ENCODE results near the gene ADAMTS8.

ADAMTS8 gene

DNA sequence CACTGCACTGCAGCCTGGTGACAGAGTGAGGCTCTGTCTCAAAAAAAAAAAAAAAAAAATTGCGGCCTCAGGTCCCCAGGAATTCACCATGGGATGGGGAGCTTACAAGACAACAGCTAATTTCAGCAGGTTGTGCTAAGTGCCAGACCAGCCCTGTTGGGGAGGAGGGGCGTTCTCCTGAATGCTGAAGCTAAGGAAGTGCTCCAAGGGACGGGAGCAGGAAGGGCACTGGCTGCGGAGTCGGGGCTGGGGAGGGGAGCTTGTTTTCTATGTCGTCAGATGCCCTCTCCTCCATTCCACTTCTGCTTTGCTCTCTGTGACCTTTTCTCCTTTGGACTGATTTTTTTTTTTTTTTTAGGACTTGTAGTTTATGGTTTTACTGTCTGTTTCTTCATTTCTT is 24.5 kb upstream of the ADAMTS8 start:
- no peak for DNase-seq (ENCODE audit: low read depth)
- TF ChIP-seq CTCF (IDR thresholded peaks at IDR 0.05; ENCODE audit: insufficient read depth, low read depth, low read length, missing control alignments) = no peak
- no peak overlapping the region for H3K4me3 ChIP-seq (ENCODE audit: low read depth, low read length)

DNA sequence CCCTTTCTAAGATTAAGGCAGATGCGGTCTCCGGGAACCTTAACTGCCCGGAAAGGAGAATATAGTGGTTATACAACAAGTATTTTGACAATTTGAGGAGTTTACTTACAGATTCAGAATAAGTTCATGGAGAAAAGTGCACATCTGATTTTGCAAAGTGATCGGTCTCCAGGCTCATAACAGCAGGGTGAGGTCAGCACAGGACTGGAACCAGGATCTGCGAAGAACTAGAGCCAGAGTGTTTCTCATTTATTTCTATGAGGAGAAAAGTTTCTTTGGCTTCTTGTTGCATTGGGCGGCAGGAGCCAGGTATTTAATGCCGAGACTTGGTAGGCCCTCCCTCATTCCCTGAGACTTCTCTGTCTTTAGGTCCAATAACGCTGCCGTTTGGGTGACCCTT is 23.8 kb upstream of the ADAMTS8 start:
- no peak for TF ChIP-seq CTCF (IDR thresholded peaks at IDR 0.05; ENCODE audit: insufficient read depth, low read depth, low read length, missing control alignments)
- no peak overlapping the region for H3K4me3 ChIP-seq (ENCODE audit: low read depth, low read length)

DNA sequence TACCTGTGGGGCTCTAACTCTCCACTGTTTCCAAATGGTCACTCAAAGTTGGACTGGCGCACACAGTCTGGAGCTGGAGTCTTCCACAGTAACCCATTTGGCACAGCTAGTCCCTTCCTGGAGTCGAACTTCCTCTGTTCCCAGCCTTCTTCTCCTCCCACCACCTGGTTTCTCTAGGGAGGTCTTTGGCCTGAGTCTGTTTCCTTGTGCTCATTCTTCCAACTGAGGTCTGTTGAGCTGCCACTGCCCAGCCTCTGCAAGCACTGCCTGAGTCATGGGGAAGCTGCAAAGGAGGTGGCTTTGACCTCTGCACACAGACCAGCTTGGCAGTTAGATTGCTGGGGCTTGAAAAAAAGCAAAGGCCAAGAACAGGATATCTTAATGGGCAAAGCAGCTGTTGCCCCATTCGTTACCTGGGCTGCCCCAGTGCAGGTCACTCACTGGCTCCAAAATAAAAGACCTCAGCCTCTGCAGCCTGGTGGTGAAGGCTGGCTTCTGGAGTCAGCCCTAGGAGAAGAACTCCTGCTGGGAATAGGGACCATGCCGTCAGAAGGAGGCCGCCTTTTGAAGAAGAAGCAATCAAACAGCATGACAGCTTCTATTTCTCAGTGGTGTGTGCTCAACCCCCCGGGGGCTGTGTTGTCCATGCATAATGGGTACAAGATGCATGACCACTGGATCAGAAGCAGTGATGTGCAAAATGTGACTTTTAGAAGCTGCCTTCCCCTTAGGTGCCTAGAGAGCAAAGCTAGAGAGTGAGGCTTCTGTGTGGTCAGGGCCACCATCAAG is 23.0 kb upstream of the ADAMTS8 start:
- H3K4me3 ChIP-seq (ENCODE audit: low read depth, low read length) = no peak overlapping the region
- TF ChIP-seq CTCF (IDR thresholded peaks at IDR 0.05; ENCODE audit: insufficient read depth, low read depth, low read length, missing control alignments) = no peak
- no peak for DNase-seq (ENCODE audit: low read depth)

More for the DNA sequence above, 23.8 kb upstream of the ADAMTS8 start:
- no peak for DNase-seq (ENCODE audit: low read depth)

- H3K4me3 ChIP-seq (ENCODE audit: low read depth, low read length) = no peak overlapping the region
- no peak for TF ChIP-seq CTCF (IDR thresholded peaks at IDR 0.05; ENCODE audit: insufficient read depth, low read depth, low read length, missing control alignments)
Measured at GRCh38 chr11:130449996-130450769, 21.8 kb upstream of the ADAMTS8 start.

GRCh38 chr11:130449310-130449990 is 21.0 kb upstream of the ADAMTS8 start:
- no peak for TF ChIP-seq CTCF (IDR thresholded peaks at IDR 0.05; ENCODE audit: insufficient read depth, low read depth, low read length, missing control alignments)
- no peak overlapping the region for H3K4me3 ChIP-seq (ENCODE audit: low read depth, low read length)
- no peak for DNase-seq (ENCODE audit: low read depth)

More at GRCh38 chr11:130449996-130450769, 21.8 kb upstream of the ADAMTS8 start:
- no peak for DNase-seq (ENCODE audit: low read depth)

GRCh38 chr11:130448416-130449309 is 20.3 kb upstream of the ADAMTS8 start, which contains the start of gene ADAMTS15:
TSS of gene ADAMTS15 (plus strand) at chr11:130448645. CDS start at chr11:130448974, 329 bp downstream.
- TF ChIP-seq CTCF (IDR thresholded peaks at IDR 0.05; ENCODE audit: insufficient read depth, low read depth, low read length, missing control alignments) = no peak
- peak within 1 kb of the TSS; percentile 34 for H3K4me3 ChIP-seq (ENCODE audit: low read depth, low read length)

More at GRCh38 chr11:130448416-130449309, 20.3 kb upstream of the ADAMTS8 start, which contains the start of gene ADAMTS15:
- DNase-seq (ENCODE audit: low read depth) = peak; percentile 36

All from GM12865 (cell line).